ENCODE measurements around the gene PRKAG2. TPM values are rescaled to one million over a fixed set of nuclear protein-coding genes. Genes with fewer than 3 reads are reported as not detected.
"Not testable (repeated sequence)": the region's sequence is repeated elsewhere in the genome, so short reads cannot be mapped to it uniquely, and the experiment has no call there.

The PRKAG2 gene
- total RNA-seq, 1 experiment from 2014 or later: 73.9 TPM

DNA sequence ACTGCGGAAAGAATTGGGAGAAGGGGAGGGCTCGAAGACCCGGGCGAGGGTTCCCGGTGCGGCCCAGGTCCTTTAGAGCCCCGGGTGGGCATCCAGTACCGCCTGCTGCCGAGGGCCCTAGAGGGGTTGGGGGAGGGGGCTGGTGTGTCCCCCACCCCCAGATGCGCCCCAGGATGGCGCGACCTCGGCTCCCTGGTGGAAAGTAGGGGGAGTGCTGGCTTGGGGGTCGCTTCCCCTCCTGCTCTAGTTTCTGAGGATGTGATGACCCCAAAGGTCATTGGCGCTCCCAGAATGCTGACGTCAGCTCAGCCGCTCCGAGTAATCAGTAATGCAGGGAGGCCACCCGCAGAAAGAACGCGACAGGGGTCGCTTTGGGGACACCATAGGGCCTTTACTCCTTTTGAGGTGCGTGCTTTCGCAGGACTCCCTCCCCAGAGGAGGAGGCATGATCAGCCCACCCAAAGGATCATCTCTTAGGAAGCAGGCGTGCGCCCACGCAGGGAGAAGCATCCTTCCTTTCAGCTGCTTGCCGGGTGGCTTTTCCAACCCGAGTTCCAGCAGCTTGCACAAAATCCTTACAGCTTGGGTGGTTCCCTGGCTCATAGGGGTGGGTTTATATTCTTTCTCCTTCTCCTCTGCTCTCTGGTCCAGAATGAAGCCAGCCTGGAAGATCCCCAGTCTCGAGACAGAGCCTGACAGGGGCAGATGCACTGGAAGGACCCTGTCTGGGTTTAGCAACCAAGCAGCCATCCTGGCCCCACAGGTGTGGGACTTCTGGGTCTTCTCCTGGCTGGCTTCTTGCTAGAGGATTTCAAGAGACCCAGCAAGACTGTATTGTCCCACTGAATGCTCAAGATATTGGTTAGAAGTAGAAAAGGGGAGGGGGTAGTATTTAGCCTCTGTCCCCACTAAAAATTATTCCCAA is 1.3 kb upstream of the PRKAG2 start:
- DNase-seq (ENCODE audit: unreplicated experiment): no peak
- ChIA-PET POLR2A (interaction anchor here (1.0 to 2.7 kb wide), 3 partner anchors 45 to 54 kb away, joined by 3 to 20 read pairs (median 8); no protein-coding TSS in a partner anchor), CTCF (interaction anchor here (1.1 kb wide), 1 partner anchor 46 kb away, joined by 3 read pairs; no protein-coding TSS in a partner anchor)
- H3K27me3 Mint-ChIP-seq (ENCODE audit: insufficient read depth, unreplicated experiment): peaks cover 11% of the 10 kb centered on the region
- no peaks in the 10 kb centered on the region for H3K9me3 Mint-ChIP-seq (ENCODE audit: unreplicated experiment)
- no peak overlapping the region for H3K27ac Mint-ChIP-seq (ENCODE audit: low read depth, unreplicated experiment)
- intact Hi-C loops (cut with micrococcal nuclease): loop anchor here (2.0 to 10.0 kb wide), 4 partner anchors 54 to 267 kb away; partner anchors contain the start of gene GALNT11
- BruUV-seq (replicated peaks): no TSS peak
- H3K4me1 Mint-ChIP-seq (ENCODE audit: insufficient read depth, unreplicated experiment): no peaks in the 10 kb centered on the region
- peak overlapping the region; percentile 88 for H3K4me3 Mint-ChIP-seq (ENCODE audit: unreplicated experiment)
- TF ChIP-seq, protein P1, sequence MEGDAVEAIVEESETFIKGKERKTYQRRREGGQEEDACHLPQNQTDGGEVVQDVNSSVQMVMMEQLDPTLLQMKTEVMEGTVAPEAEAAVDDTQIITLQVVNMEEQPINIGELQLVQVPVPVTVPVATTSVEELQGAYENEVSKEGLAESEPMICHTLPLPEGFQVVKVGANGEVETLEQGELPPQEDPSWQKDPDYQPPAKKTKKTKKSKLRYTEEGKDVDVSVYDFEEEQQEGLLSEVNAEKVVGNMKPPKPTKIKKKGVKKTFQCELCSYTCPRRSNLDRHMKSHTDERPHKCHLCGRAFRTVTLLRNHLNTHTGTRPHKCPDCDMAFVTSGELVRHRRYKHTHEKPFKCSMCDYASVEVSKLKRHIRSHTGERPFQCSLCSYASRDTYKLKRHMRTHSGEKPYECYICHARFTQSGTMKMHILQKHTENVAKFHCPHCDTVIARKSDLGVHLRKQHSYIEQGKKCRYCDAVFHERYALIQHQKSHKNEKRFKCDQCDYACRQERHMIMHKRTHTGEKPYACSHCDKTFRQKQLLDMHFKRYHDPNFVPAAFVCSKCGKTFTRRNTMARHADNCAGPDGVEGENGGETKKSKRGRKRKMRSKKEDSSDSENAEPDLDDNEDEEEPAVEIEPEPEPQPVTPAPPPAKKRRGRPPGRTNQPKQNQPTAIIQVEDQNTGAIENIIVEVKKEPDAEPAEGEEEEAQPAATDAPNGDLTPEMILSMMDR (IDR thresholded peaks at IDR 0.05; ENCODE audit: unreplicated experiment): no peak
- H3K36me3 Mint-ChIP-seq (ENCODE audit: insufficient read depth, unreplicated experiment): peaks cover 5% of the 10 kb centered on the region

DNA sequence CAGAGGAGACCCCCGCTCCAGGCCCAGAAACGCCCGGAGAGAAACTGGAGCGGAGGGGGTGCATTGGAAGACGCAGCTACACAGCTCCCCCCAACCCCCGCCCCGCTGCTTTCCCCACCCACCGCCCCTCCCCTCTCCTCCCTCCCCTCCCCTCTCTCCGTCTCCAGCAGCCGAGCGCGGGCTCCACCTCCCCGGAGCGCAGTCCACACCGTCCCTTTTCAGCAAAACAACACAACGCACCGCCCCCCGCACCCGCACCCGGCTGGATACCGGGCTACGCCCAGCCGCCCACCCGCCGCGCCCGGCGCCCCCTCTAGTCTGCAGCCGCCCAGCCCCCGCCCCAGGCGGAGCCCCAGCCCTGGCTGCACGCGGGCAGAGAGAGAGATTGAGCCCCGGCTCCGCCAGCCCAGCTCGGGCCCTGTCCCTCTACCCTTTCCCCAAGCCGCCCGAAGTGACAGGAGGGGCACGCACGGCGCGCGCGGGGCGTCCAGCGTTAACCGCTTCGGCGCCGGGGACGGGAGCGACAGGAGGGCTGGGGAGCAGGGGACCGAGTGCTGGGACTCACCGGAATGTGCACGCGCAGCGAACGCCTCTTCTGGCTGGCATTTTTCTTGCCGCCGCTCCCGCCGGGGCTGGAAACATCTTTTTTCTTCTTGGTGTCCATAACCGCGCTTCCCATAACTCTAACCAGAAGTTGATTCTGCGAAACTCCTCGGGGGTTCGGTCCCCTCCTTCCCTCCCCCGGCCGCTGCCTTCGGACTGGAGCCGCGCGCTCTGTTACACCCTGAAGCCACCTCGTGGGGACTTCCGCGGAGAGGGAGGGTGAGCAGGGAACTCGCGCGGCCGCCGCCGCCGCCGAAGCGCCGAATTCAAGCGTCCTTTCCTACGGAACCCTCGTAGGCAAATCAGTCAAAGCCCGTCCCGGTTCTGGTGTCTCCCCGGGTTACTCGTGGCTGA is 695 bp downstream of the PRKAG2 start:
- ChIA-PET CTCF (interaction anchor here (0.6 to 2.1 kb wide), 15 partner anchors 10 to 917 kb away, joined by 3 to 17 read pairs (median 3); no protein-coding TSS in a partner anchor), POLR2A (interaction anchor here (0.6 to 2.7 kb wide), 14 partner anchors 18 to 416 kb away, joined by 3 to 22 read pairs (median 4); no protein-coding TSS in a partner anchor)
- BruUV-seq (replicated peaks): no TSS peak
- Mint-ChIP-seq H3K27me3 (ENCODE audit: insufficient read depth, unreplicated experiment) (no peaks in the 10 kb centered on the region), H3K27ac (ENCODE audit: low read depth, unreplicated experiment) (no peak overlapping the region), H3K4me3 (ENCODE audit: unreplicated experiment) (peak overlapping the region; percentile 88), H3K9me3 (ENCODE audit: unreplicated experiment) (no peaks in the 10 kb centered on the region), H3K4me1 (ENCODE audit: insufficient read depth, unreplicated experiment) (no peaks in the 10 kb centered on the region), H3K36me3 (ENCODE audit: insufficient read depth, unreplicated experiment) (peaks cover 5% of the 10 kb centered on the region)
- intact Hi-C loops (cut with micrococcal nuclease): loop anchor here (2.0 to 10.0 kb wide), 4 partner anchors 56 to 269 kb away; partner anchors contain the start of gene GALNT11
- TF ChIP-seq, protein P1 (IDR thresholded peaks at IDR 0.05; ENCODE audit: unreplicated experiment): no peak
- peak; percentile 68 for DNase-seq (ENCODE audit: unreplicated experiment)

DNA sequence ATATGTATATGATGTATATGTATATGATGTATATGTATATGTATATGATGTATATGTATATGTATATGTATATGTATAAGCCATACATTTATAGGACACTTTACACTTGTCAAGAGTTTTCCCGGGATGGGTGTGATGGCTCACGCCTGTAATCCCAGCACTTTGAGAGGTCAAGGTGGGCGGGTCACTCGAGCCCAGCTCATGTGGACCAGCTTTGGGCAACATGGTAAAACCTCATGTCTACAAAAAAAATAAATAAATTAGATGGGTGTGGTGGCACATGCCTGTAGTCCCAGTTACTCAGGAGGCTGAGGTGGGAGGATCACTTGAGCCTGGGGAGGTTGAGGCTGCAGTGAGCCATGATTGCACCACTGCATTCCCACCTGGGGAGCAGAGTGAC is 2.4 kb downstream of the PRKAG2 start:
- H3K4me1 Mint-ChIP-seq (ENCODE audit: insufficient read depth, unreplicated experiment); H3K27ac Mint-ChIP-seq (ENCODE audit: low read depth, unreplicated experiment); H3K4me3 Mint-ChIP-seq (ENCODE audit: unreplicated experiment); H3K36me3 Mint-ChIP-seq (ENCODE audit: insufficient read depth, unreplicated experiment); H3K27me3 Mint-ChIP-seq (ENCODE audit: insufficient read depth, unreplicated experiment); H3K9me3 Mint-ChIP-seq (ENCODE audit: unreplicated experiment); BruUV-seq (replicated peaks); DNase-seq (ENCODE audit: unreplicated experiment): not testable (repeated sequence)
- intact Hi-C loops (cut with micrococcal nuclease): loop anchor here (10.0 kb wide), 1 partner anchor 270 kb away; no protein-coding TSS in a partner anchor
- CTCF ChIA-PET: interaction anchor here (0.7 to 2.1 kb wide), 3 partner anchors 8 to 93 kb away, joined by 3 to 17 read pairs (median 6); no protein-coding TSS in a partner anchor
- POLR2A ChIA-PET: interaction anchor here (2.1 kb wide), 1 partner anchor 77 kb away, joined by 22 read pairs; no protein-coding TSS in a partner anchor

DNA sequence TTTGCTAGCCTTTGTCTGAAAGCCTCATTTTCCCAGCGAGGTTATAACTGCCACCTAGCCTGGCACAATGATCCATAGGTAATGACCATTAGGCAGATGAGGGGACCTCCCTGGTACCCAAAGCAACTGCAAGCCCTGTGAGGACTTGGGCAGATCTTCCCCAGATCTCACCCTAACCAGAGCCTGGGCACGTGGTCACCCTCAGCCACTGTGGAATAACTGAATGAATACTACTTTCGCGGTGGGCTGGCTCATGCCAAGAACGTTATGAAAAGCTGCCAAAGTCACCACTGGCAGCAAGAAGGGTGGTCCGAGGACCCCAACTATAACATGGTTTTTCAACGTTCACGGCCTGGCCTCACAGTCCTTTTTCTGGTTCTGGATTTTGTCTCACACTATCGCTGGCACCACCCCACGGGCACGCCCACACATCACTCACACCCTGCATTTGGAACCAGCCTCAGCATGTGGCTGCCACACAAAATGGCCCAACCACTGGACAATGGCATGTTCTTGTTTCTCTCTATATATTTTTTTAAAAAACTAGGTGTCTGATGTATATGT is 3.4 kb downstream of the PRKAG2 start:
- TF ChIP-seq, protein P1 (IDR thresholded peaks at IDR 0.05; ENCODE audit: unreplicated experiment): no peak
- intact Hi-C loops (cut with micrococcal nuclease): loop anchor here (2.0 to 10.0 kb wide), 2 partner anchors 91 to 271 kb away; no protein-coding TSS in a partner anchor
- H3K27ac Mint-ChIP-seq (ENCODE audit: low read depth, unreplicated experiment): no peak overlapping the region
- ChIA-PET POLR2A (interaction anchor here (0.6 kb wide), 1 partner anchor 8 kb away, joined by 3 read pairs; no protein-coding TSS in a partner anchor), CTCF (interaction anchor here (1.2 kb wide), 1 partner anchor 90 kb away, joined by 5 read pairs; no protein-coding TSS in a partner anchor)
- peaks cover 5% of the 10 kb centered on the region for H3K36me3 Mint-ChIP-seq (ENCODE audit: insufficient read depth, unreplicated experiment)
- H3K9me3 Mint-ChIP-seq (ENCODE audit: unreplicated experiment): no peaks in the 10 kb centered on the region
- H3K4me1 Mint-ChIP-seq (ENCODE audit: insufficient read depth, unreplicated experiment): no peaks in the 10 kb centered on the region
- H3K27me3 Mint-ChIP-seq (ENCODE audit: insufficient read depth, unreplicated experiment): no peaks in the 10 kb centered on the region
- no peak overlapping the region for H3K4me3 Mint-ChIP-seq (ENCODE audit: unreplicated experiment)
- DNase-seq (ENCODE audit: unreplicated experiment): no peak
- no TSS peak for BruUV-seq (replicated peaks)
